Measurements from ENCODE around the gene HEPN1.

HEPN1 gene

DNA sequence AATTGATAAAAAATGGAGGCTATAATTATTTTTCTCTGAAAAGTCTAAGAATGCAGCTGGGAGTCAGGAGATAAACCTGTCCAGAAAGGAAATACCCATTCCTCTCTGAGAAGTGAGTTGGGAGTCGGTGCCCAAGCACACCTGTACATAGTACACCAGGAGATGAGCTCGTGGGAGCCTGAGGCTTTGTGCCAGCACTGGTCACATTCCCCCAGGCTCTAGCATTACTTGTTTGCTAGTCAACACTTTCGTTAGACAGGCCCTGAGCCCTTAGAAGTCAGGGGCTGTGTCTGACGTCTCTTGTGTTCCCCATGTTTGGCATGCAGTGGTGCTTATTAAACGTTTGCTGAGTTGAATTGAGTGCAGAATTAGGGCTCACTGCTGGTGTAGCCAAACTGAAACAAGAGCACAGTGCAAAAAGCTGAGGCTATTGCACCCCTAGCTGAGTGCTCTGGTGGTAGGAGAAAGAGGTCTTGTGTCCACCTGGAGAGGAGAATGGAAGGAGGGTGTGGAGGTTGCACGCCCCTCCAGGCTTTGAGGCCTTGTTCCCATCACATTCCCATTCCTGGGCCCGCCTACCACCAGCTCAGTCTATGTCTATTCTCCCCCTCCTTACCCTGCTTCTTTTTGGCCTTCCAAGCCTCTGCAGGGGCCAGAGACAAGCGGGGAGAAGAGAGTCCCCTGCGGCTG is 28.2 kb upstream of the HEPN1 start:
- TF ChIP-seq CTCF (IDR thresholded peaks at IDR 0.05; ENCODE audit: low read depth, low read length): no peak
- no peak overlapping the region for H3K4me3 ChIP-seq (ENCODE audit: low read depth, low read length)

- no peak for TF ChIP-seq CTCF (IDR thresholded peaks at IDR 0.05; ENCODE audit: low read depth, low read length)
- H3K4me3 ChIP-seq (ENCODE audit: low read depth, low read length): no peak overlapping the region
These were observed 27.6 kb upstream of the HEPN1 start for GRCh38 chr11:124891373-124891861.

DNA sequence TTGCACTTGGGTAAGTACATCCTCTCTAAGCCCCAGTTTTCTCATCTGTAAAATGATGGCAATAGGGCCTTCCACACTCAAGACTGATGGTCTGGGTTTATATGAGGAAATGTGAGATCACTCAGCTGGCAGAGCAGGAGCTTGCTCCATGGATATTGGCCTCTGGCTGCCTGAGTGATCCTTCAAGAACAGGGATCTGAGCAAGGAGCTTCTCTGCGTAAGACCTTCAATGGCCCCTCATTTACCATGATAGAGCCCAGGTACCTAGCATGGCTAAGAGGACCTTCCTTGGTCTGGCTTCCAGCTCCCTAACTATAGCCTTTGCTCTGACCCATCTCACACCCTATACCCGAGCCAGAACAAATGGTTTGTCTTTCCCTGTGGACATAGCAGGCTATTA is 26.9 kb upstream of the HEPN1 start:
- TF ChIP-seq CTCF (IDR thresholded peaks at IDR 0.05; ENCODE audit: low read depth, low read length): no peak
- H3K4me3 ChIP-seq (ENCODE audit: low read depth, low read length): no peak overlapping the region

GRCh38 chr11:124892750-124893454 is 26.1 kb upstream of the HEPN1 start:
- H3K4me3 ChIP-seq (ENCODE audit: low read depth, low read length): no peak overlapping the region
- no peak for TF ChIP-seq CTCF (IDR thresholded peaks at IDR 0.05; ENCODE audit: low read depth, low read length)

DNA sequence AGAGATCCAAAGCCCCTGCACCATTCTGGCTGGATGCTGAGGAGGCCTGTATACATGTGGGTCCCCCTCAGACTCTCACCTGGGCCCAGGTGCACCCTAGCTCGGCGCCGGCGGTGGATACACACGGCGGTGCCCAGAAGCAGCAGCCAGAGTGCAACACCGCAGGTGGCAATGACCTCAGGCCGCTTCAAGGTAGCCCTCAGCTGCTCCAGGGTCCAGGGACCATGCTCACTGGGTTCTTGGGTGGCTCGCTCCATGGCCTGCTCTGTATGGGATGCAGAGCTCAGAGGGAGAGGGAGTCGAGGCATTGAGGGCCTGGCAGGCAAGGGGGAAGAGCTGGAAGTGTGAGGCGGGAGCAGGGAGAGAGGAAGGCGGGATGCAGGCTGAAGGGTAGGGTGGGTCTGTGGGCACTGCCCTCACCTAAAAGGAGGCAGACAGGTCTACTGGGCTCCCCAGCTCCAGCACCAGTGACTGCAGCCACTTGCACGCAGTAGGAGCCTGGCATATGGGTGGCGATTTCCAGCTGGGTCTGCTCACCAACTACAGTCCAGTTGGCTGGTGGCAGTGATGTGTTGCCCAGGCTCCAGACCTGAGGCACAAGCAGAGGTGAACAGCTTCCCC is 25.2 kb upstream of the HEPN1 start:
- TF ChIP-seq CTCF (IDR thresholded peaks at IDR 0.05; ENCODE audit: low read depth, low read length): no peak
- no peak overlapping the region for H3K4me3 ChIP-seq (ENCODE audit: low read depth, low read length)

- TF ChIP-seq CTCF (IDR thresholded peaks at IDR 0.05; ENCODE audit: low read depth, low read length): no peak
- H3K4me3 ChIP-seq (ENCODE audit: low read depth, low read length): no peak overlapping the region
These were observed 24.2 kb upstream of the HEPN1 start for GRCh38 chr11:124894606-124895430.
